H1 (cell line): ENCODE measurements around the gene FAM163A. TPM values are rescaled to one million over a fixed set of nuclear protein-coding genes. Genes with fewer than 3 reads are reported as not detected.

Source experiments
- CTCF ChIA-PET: fragments of 300-600 bp; sonication (Branson Sonifier 250); formaldehyde crosslinking; loops from one replicate; lab custom pipeline; 2021; ENCODE audit not compliant: partially characterized antibody; lab: Charles Lee
- POLR2A ChIA-PET: fragments of 300-600 bp; sonication (Branson Sonifier 250); formaldehyde crosslinking; loops from one replicate; lab custom pipeline; 2021; ENCODE audit warnings: inconsistent platforms; ENCODE audit not compliant: partially characterized antibody; lab: Charles Lee
- DNase-seq, 2 experiments: peaks; one replicate each; pipeline versions ENCODE4 v3.0.0 to v3.0.0-alpha.2; 2010 to 2022; ENCODE audit warnings: low spot score in 2 of 2, low read depth in 1 of 2, mixed read lengths in 1 of 2
- FAIRE-seq: peaks from 2 replicates; lab custom pipeline; 2011; peaks lifted over from hg19 to GRCh38; lab: Jason Lieb, UNC
- H2AFZ ChIP-seq: 2 replicates; pipeline ENCODE4 v1.8.1; 2012; ENCODE audit warnings: low read length, inconsistent platforms
- H2AK5ac ChIP-seq: 2 replicates; pipeline ENCODE4 v1.6.1; 2013; ENCODE audit warnings: low read depth, low read length
- H2BK120ac ChIP-seq: replicated peaks from 2 replicates; pipeline ENCODE3; 2013; ENCODE audit warnings: low read depth, low read length, inconsistent platforms
- H2BK12ac ChIP-seq: 2 replicates; pipeline ENCODE4 v1.6.1; 2013; ENCODE audit warnings: low read depth, low read length
- H2BK15ac ChIP-seq: 2 replicates; pipeline ENCODE4 v1.6.1; 2013; ENCODE audit warnings: low read length
- H2BK20ac ChIP-seq: 2 replicates; pipeline ENCODE4 v1.6.1; 2013; ENCODE audit warnings: low read length
- H2BK5ac ChIP-seq: 2 replicates; pipeline ENCODE4 v1.6.1; 2013; ENCODE audit warnings: low read depth, low read length
- H3K14ac ChIP-seq: 2 replicates; pipeline ENCODE4 v1.6.1; 2013; ENCODE audit warnings: inconsistent platforms; ENCODE audit not compliant: insufficient read length
- H3K18ac ChIP-seq: 2 replicates; pipeline ENCODE4 v1.6.1; 2013; ENCODE audit warnings: low read length; ENCODE audit errors: extremely low read depth
- H3K23ac ChIP-seq: 2 replicates; pipeline ENCODE4 v1.6.1; 2013; ENCODE audit warnings: inconsistent platforms; ENCODE audit not compliant: insufficient read length
- H3K23me2 ChIP-seq: 2 replicates; pipeline ENCODE4 v1.6.1; 2013; ENCODE audit warnings: low read depth, low read length
- H3K27ac ChIP-seq: 2 replicates; pipeline ENCODE4 v1.6.1; 2011; ENCODE audit warnings: low read depth, low read length, inconsistent platforms
- H3K27me3 ChIP-seq, 4 experiments: replicated peaks in 1 of 4; 1 replicate in 1 of 4; 2 replicates in 3 of 4; pipeline versions ENCODE4 v1.6.1 to v1.8.1; 2011 to 2013; ENCODE audit warnings: low read length in 3 of 4, mild to moderate bottlenecking in 3 of 4, inconsistent platforms in 2 of 4, mixed read lengths in 2 of 4, moderate library complexity in 1 of 4; ENCODE audit not compliant: control insufficient read depth in 3 of 4, insufficient read depth in 3 of 4; ENCODE audit errors: extremely low read depth in 1 of 4
- H3K36me3 ChIP-seq, 4 experiments: 2 replicates each; pipeline versions ENCODE4 v1.6.1 to v1.8.1; 2011 to 2013; ENCODE audit warnings: mild to moderate bottlenecking in 4 of 4, low read length in 3 of 4, moderate library complexity in 2 of 4, control low read depth in 1 of 4, inconsistent platforms in 1 of 4; ENCODE audit not compliant: insufficient read depth in 4 of 4, control insufficient read depth in 2 of 4
- H3K4ac ChIP-seq: replicated peaks from 2 replicates; pipeline ENCODE3; 2013; ENCODE audit warnings: low read length, low read depth, mixed read lengths, inconsistent platforms; ENCODE audit not compliant: insufficient read length
- H3K4me1 ChIP-seq, 4 experiments: replicated peaks in 1 of 4; 1 replicate in 1 of 4; 2 replicates in 3 of 4; pipeline versions ENCODE4 v1.6.1 to v1.8.1; 2011 to 2013; ENCODE audit warnings: low read length in 3 of 4, inconsistent platforms in 2 of 4, mixed read lengths in 1 of 4; ENCODE audit not compliant: insufficient read depth in 4 of 4, control insufficient read depth in 3 of 4
- H3K4me2 ChIP-seq, 2 experiments: 2 replicates each; pipeline versions ENCODE4 v1.6.1 to v1.8.1; 2011 to 2013; ENCODE audit warnings: low read depth in 2 of 2, low read length in 2 of 2, control low read depth in 1 of 2, inconsistent platforms in 1 of 2, mild to moderate bottlenecking in 1 of 2; ENCODE audit not compliant: insufficient read depth in 1 of 2
- H3K4me3 ChIP-seq, 4 experiments: fragments of 200-600, 300-600 bp in 1 of 4; sonication (generic), shearing (Covaris generic), sonication (Bioruptor Twin) in 1 of 4; 2 replicates each; pipeline versions ENCODE4 v1.5.1 to v1.8.1; 2011 to 2016; ENCODE audit warnings: low read length in 4 of 4, low read depth in 3 of 4, control low read depth in 2 of 4, inconsistent platforms in 2 of 4, mild to moderate bottlenecking in 2 of 4, mixed read lengths in 1 of 4, moderate library complexity in 1 of 4; ENCODE audit not compliant: insufficient read depth in 2 of 4; ENCODE audit errors: extremely low read depth in 1 of 4
- H3K56ac ChIP-seq: replicated peaks from 2 replicates; pipeline ENCODE3; 2013; ENCODE audit warnings: low read depth, mild to moderate bottlenecking, mixed read lengths, low read length, inconsistent platforms; ENCODE audit not compliant: insufficient read length
- H3K79me1 ChIP-seq: 2 replicates; pipeline ENCODE4 v1.6.1; 2013; ENCODE audit warnings: low read depth, low read length, control low read depth
- H3K79me2 ChIP-seq, 2 experiments: 2 replicates each; pipeline versions ENCODE4 v1.6.1 to v1.8.1; 2012 to 2013; ENCODE audit warnings: low read length in 2 of 2, mild to moderate bottlenecking in 2 of 2, inconsistent platforms in 1 of 2; ENCODE audit not compliant: insufficient read depth in 2 of 2, control insufficient read depth in 1 of 2
- H3K9ac ChIP-seq, 4 experiments: replicated peaks in 1 of 4; 1 replicate in 1 of 4; 2 replicates in 3 of 4; pipeline versions ENCODE4 v1.6.1 to v1.8.1; 2011 to 2013; ENCODE audit warnings: low read depth in 3 of 4, low read length in 3 of 4, control low read depth in 2 of 4, mild to moderate bottlenecking in 2 of 4, moderate library complexity in 2 of 4, inconsistent platforms in 1 of 4; ENCODE audit errors: extremely low read depth in 1 of 4
- H3K9me3 ChIP-seq, 2 experiments: 2 replicates each; pipeline versions ENCODE4 v1.6.1 to v1.8.1; 2012 to 2013; ENCODE audit warnings: mild to moderate bottlenecking in 2 of 2, moderate library complexity in 2 of 2, control low read depth in 1 of 2, inconsistent platforms in 1 of 2, low read depth in 1 of 2, low read length in 1 of 2, mixed read lengths in 1 of 2; ENCODE audit not compliant: insufficient read depth in 2 of 2
- H4K20me1 ChIP-seq, 2 experiments: replicated peaks in 1 of 2; 2 replicates each; pipeline versions ENCODE3 to v1.8.1; 2011 to 2013; ENCODE audit warnings: inconsistent platforms in 2 of 2, low read length in 2 of 2, mild to moderate bottlenecking in 1 of 2; ENCODE audit not compliant: insufficient read depth in 2 of 2, control insufficient read depth in 1 of 2
- H4K5ac ChIP-seq: 2 replicates; pipeline ENCODE4 v1.6.1; 2013; ENCODE audit warnings: low read length, low read depth, mixed read lengths, inconsistent platforms; ENCODE audit not compliant: insufficient read length
- H4K8ac ChIP-seq: 2 replicates; pipeline ENCODE4 v1.8.0; 2013; ENCODE audit warnings: mild to moderate bottlenecking, moderate library complexity, low read length, inconsistent platforms; ENCODE audit not compliant: insufficient read depth; ENCODE audit errors: extremely low read depth
- H4K91ac ChIP-seq: replicated peaks from 2 replicates; pipeline ENCODE3; 2013; ENCODE audit warnings: low read length, mixed read lengths, inconsistent platforms; ENCODE audit not compliant: insufficient read length
- BRCA1 ChIP-seq: IDR thresholded peaks from 2 replicates; pipeline ENCODE4 v1.6.1; 2012; ENCODE audit warnings: low read depth, low read length, improper control_type of control experiment
- RAD21 ChIP-seq, 2 experiments: IDR thresholded peaks in 1 of 2; conservative IDR thresholded peaks in 1 of 2; 2 replicates each; pipeline ENCODE4 v1.6.1; 2011; ENCODE audit warnings: low read depth in 2 of 2, low read length in 2 of 2, improper control_type of control experiment in 1 of 2, inconsistent platforms in 1 of 2, mild to moderate bottlenecking in 1 of 2, moderate library complexity in 1 of 2
- WGBS, 2 experiments: shearing (Covaris generic) in 1 of 2; methylation state at CpG; one replicate each; pipeline versions ENCODE4 v1.1.6 to v1.1.7; 2013 to 2015; ENCODE audit warnings: low lambda C conversion rate in 2 of 2, mixed read lengths in 2 of 2, inconsistent platforms in 1 of 2, low coverage in 1 of 2, missing lambda C conversion rate in 1 of 2; ENCODE audit not compliant: insufficient replicate concordance in 2 of 2, insufficient coverage in 1 of 2, insufficient read length in 1 of 2; ENCODE audit errors: extremely low coverage in 1 of 2, missing lambda C conversion rate in 1 of 2; 5-methylcytosine and 5-hydroxymethylcytosine counted together
- polyA plus RNA-seq, 7 experiments: library from polyadenylated mRNA; depleted of rRNA in 3 of 7; stranded (reverse) in 5 of 7; unstranded in 2 of 7; fragments of >200 nt in 5 of 7; fragments of 200-250 nt in 2 of 7; gene quantifications; 1 replicate in 5 of 7; 2 replicates in 1 of 7; 4 replicates in 1 of 7; pipeline versions ENCODE4 v1.2.1 to v1.2.3, GENCODE V29; 2011 to 2013; ENCODE audit warnings: missing spikeins in 2 of 7, mixed read lengths in 2 of 7
- total RNA-seq: library from RNA; stranded (reverse); fragmentation: NEBNext Ultra II Directional; extraction: Animal tissue kit (Norgen Biotek cat#: 25700); gene quantifications from 2 replicates; pipeline ENCODE4 v1.2.1, GENCODE V29; 2021

The FAM163A gene
- total and polyA plus RNA-seq, 2 of the 8 experiments (the other 6 are each of a cell fraction or from before 2014, with no cell fraction given) = 0.13 to 0.18 TPM

- H3K23me2 ChIP-seq = peaks cover 14% of the 10 kb centered on the region; the same call in 1 of the 2 replicates
- no peak overlapping the region for H4K8ac ChIP-seq
- H2BK5ac ChIP-seq = no peak overlapping the region
- H3K4ac ChIP-seq = no peak overlapping the region
- peaks cover 0 to 13% (median 6%) of the 10 kb centered on the region in 4 experiments; a peak in 6 of 7 replicates for H3K4me1 ChIP-seq
- peaks cover 0 to 2% of the 10 kb centered on the region in 2 experiments for H4K20me1 ChIP-seq
- no peak overlapping the region for H3K14ac ChIP-seq
- no peak overlapping the region for H3K27ac ChIP-seq
- peaks cover 36 to 48% (median 42%) of the 10 kb centered on the region in 4 experiments for H3K27me3 ChIP-seq
- 93% methylated on average over 2 of the region's 2 CpGs; no CpG with 5 or more reads in 1 of the 2 experiments for WGBS, 2 experiments
- H3K4me2 ChIP-seq = no peak overlapping the region
- no peaks in the 10 kb centered on the region for H3K79me1 ChIP-seq
- CTCF ChIA-PET = interaction anchor here (1.2 to 2.0 kb wide), 3 partner anchors 20 to 67 kb away, joined by 4 to 7 read pairs (median 6); no protein-coding TSS in a partner anchor
- H2BK12ac ChIP-seq = no peak overlapping the region
- H3K56ac ChIP-seq = no peak overlapping the region
- no peak overlapping the region for H4K91ac ChIP-seq
- no peaks in the 10 kb centered on the region for H3K9me3 ChIP-seq
- H3K18ac ChIP-seq = no peak overlapping the region
- H3K23ac ChIP-seq = no peak overlapping the region
- H3K79me2 ChIP-seq = no peaks in the 10 kb centered on the region
- H3K4me3 ChIP-seq = no peak overlapping the region
- no peak overlapping the region for H4K5ac ChIP-seq
- DNase-seq = no peak
- H3K36me3 ChIP-seq = peaks cover 0 to 10% (median 0%) of the 10 kb centered on the region in 4 experiments; a peak in 1 of 8 replicates
- FAIRE-seq = no peak
- H3K9ac ChIP-seq = no peak overlapping the region
- no peak overlapping the region for H2BK120ac ChIP-seq
- H2AK5ac ChIP-seq = no peak overlapping the region
- H2AFZ ChIP-seq = no peak overlapping the region
- POLR2A ChIA-PET = no interaction called here
- no peak overlapping the region for H2BK20ac ChIP-seq
- no peak overlapping the region for H2BK15ac ChIP-seq
- TF ChIP-seq RAD21 (IDR thresholded peaks at IDR 0.05 in 1 of 2, conservative IDR thresholded peaks at IDR 0.05 in 1 of 2; ENCODE audit: low read depth in 2 of 2, low read length in 2 of 2) (no peak), BRCA1 (no peak)
These were observed 4.5 kb downstream of the FAM163A start for GRCh38 chr1:179747611-179748010.
